ENCODE data around the gene CEP250. TPM values are rescaled to one million over a fixed set of nuclear protein-coding genes. Genes with fewer than 3 reads are reported as not detected.

The CEP250 gene
- total RNA-seq, 1 donor, result 23.5 TPM

DNA sequence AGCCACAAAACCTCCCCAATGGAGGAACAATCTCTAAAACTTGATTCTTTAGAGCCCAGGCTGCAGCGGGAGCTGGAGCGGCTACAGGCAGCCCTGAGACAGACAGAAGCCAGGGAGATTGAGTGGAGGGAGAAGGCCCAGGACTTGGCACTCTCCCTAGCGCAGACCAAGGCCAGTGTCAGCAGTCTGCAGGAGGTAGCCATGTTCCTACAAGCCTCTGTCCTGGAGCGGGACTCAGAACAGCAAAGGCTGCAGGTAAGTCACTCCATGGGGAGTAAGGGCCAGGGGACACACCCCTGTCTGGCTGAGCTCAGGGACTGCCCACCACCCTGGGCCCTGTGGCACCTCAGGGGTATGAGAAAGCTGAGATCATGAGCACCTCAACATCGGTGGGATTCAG lies 49.4 kb downstream of the CEP250 start:
- H3K36me3 ChIP-seq (ENCODE audit: insufficient read depth, low read length), result peaks cover 66% of the 10 kb centered on the region
- H3K9me3 ChIP-seq (ENCODE audit: low read depth, low read length), result no peaks in the 10 kb centered on the region
- no peak overlapping the region for H2AFZ ChIP-seq (ENCODE audit: low read length)
- H3K79me2 ChIP-seq (ENCODE audit: insufficient read depth, low read length), result no peaks in the 10 kb centered on the region
- peaks cover 9% of the 10 kb centered on the region for H4K20me1 ChIP-seq (ENCODE audit: insufficient read depth, low read length)
- H3K4me3 ChIP-seq (ENCODE audit: insufficient read depth, low read length), result no peak overlapping the region
- H3K27me3 ChIP-seq (ENCODE audit: insufficient read depth, low read length), result no peaks in the 10 kb centered on the region
- H3K4me2 ChIP-seq (ENCODE audit: insufficient read depth, low read length), result no peak overlapping the region
- no peak for DNase-seq (ENCODE audit: insufficient read length, low spot score, missing footprints)
- peaks cover 7% of the 10 kb centered on the region for H3K4me1 ChIP-seq (ENCODE audit: insufficient read depth, low read length)
- no peak overlapping the region for H3K27ac ChIP-seq (ENCODE audit: low read depth, low read length)
- no peak for TF ChIP-seq CTCF (IDR thresholded peaks at IDR 0.05; ENCODE audit: extremely low read depth, low read depth, low read length)

- Histone ChIP-seq H3K27ac (ENCODE audit: low read depth, low read length) (no peak overlapping the region), H3K4me3 (ENCODE audit: insufficient read depth, low read length) (no peak overlapping the region), H3K4me2 (ENCODE audit: insufficient read depth, low read length) (no peak overlapping the region), H3K9me3 (ENCODE audit: low read depth, low read length) (no peaks in the 10 kb centered on the region), H3K36me3 (ENCODE audit: insufficient read depth, low read length) (peaks cover 74% of the 10 kb centered on the region), H4K20me1 (ENCODE audit: insufficient read depth, low read length) (peaks cover 9% of the 10 kb centered on the region), H3K79me2 (ENCODE audit: insufficient read depth, low read length) (no peaks in the 10 kb centered on the region), H2AFZ (ENCODE audit: low read length) (no peak overlapping the region), H3K4me1 (ENCODE audit: insufficient read depth, low read length) (peaks cover 7% of the 10 kb centered on the region), H3K27me3 (ENCODE audit: insufficient read depth, low read length) (no peaks in the 10 kb centered on the region)
- no peak for TF ChIP-seq CTCF (IDR thresholded peaks at IDR 0.05; ENCODE audit: extremely low read depth, low read depth, low read length)
- DNase-seq (ENCODE audit: insufficient read length, low spot score, missing footprints), result no peak
These were observed 50.8 kb downstream of the CEP250 start for GRCh38 chr20:35506179-35506578.

- TF ChIP-seq CTCF (IDR thresholded peaks at IDR 0.05; ENCODE audit: extremely low read depth, low read depth, low read length), result no peak
- Histone ChIP-seq H3K27ac (ENCODE audit: low read depth, low read length) (no peak overlapping the region), H3K4me3 (ENCODE audit: insufficient read depth, low read length) (no peak overlapping the region), H3K9me3 (ENCODE audit: low read depth, low read length) (no peaks in the 10 kb centered on the region), H3K36me3 (ENCODE audit: insufficient read depth, low read length) (peaks cover 77% of the 10 kb centered on the region), H2AFZ (ENCODE audit: low read length) (no peak overlapping the region), H3K4me2 (ENCODE audit: insufficient read depth, low read length) (no peak overlapping the region), H4K20me1 (ENCODE audit: insufficient read depth, low read length) (peaks cover 14% of the 10 kb centered on the region), H3K4me1 (ENCODE audit: insufficient read depth, low read length) (peaks cover 7% of the 10 kb centered on the region), H3K79me2 (ENCODE audit: insufficient read depth, low read length) (no peaks in the 10 kb centered on the region), H3K27me3 (ENCODE audit: insufficient read depth, low read length) (no peaks in the 10 kb centered on the region)
- no peak for DNase-seq (ENCODE audit: insufficient read length, low spot score, missing footprints)
These were observed 51.7 kb downstream of the CEP250 start for GRCh38 chr20:35506872-35507638.

DNA sequence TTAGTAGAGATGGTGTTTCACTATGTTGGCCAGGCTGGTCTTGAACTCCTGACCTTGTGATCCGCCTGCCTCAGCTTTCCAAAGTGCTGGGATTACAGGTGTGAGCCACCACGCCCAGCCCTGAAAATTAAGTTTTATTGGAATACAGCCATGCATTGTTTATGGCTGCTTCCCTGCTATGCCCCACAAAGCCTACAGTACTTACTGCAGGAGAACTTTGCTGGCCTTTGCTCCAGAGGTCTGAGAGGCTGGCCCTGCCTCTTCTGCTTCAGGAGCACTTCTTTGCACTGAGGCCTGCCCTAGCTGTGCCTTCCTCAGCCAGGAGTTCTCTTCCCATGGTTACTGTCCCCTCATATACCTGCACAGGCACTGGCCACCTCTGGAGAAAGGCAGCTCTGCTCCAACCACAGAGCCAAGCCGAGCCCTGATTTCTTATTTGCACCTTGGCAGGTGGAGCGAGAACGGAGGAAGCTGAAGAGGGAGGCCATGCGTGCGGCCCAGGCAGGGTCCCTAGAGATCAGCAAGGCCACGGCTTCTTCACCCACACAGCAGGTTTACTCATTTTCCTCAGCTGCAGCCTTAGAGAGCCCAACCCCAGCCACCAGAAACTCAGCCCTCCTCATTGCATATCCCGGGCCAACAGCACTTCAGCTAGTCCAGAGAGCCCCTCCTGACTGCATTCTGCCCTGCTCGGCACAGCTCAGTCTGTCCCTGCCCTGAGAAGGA lies 53.3 kb downstream of the CEP250 start:
- Histone ChIP-seq H3K27me3 (ENCODE audit: insufficient read depth, low read length) (no peaks in the 10 kb centered on the region), H3K9me3 (ENCODE audit: low read depth, low read length) (no peaks in the 10 kb centered on the region), H3K27ac (ENCODE audit: low read depth, low read length) (no peak overlapping the region), H3K4me1 (ENCODE audit: insufficient read depth, low read length) (peaks cover 7% of the 10 kb centered on the region), H3K36me3 (ENCODE audit: insufficient read depth, low read length) (peaks cover 71% of the 10 kb centered on the region), H3K79me2 (ENCODE audit: insufficient read depth, low read length) (no peaks in the 10 kb centered on the region), H3K4me3 (ENCODE audit: insufficient read depth, low read length) (no peak overlapping the region), H4K20me1 (ENCODE audit: insufficient read depth, low read length) (peaks cover 14% of the 10 kb centered on the region), H2AFZ (ENCODE audit: low read length) (no peak overlapping the region), H3K4me2 (ENCODE audit: insufficient read depth, low read length) (no peak overlapping the region)
- DNase-seq (ENCODE audit: insufficient read length, low spot score, missing footprints), result no peak
- TF ChIP-seq CTCF (IDR thresholded peaks at IDR 0.05; ENCODE audit: extremely low read depth, low read depth, low read length), result no peak
